SIG-M5 (cell line): ENCODE measurements around the gene KLK5.
"Not testable (repeated sequence)": the region's sequence is repeated elsewhere in the genome, so short reads cannot be mapped to it uniquely, and the experiment has no call there.

Experiments
- DNase-seq: peaks from one replicate; lab custom pipeline; 2025; lab: John Stamatoyannopoulos, UW

The KLK5 gene

GRCh38 chr19:50922317-50922853 lies 30.5 kb downstream of the KLK5 start:
- no peak for DNase-seq

DNA sequence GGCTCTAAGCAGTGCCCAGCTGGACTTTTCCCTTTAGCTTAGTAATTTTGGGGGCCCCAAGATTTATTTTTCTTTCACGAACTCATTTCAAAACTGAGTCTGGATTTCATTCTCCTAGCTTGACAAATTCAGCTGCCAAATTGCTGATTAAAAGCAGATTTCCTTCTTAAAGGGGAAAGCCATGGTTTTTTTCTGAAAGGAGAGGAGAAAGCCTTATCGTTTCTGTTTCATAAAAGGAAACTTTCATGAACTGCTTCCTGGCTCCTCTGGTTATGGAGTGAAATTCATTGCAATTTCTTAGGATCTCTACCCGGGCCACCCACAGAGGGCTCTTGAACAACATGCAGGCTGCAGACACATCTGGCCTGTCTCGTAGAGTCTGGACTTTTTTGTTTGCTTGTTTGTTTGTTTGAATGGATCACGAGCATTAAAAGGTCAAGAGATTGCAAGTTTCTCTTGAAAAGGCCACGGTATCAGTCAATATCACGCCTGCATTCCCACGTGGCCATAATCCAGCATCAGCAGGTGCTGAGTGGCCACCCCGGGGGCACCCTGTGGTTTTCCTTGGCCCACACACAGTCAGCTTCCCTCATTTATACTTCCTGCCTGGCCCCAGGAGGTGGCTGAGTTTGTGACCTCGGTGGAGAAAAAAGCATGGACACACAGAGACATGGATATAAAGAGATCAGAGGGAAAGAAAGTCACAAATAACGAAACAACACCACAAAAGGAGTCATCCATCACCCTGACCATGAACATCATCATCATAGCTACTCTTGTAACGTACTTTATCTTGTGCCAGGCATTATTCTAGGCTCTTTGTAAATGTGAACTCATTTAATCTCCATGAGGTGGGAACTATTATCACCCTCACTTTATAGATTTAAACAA lies 31.2 kb downstream of the KLK5 start:
- DNase-seq, result no peak

- no peak for DNase-seq
Observed at GRCh38 chr19:50916069-50916468, 36.8 kb downstream of the KLK5 start.

GRCh38 chr19:50912727-50913716 lies 39.8 kb downstream of the KLK5 start:
- DNase-seq, result no peak

DNA sequence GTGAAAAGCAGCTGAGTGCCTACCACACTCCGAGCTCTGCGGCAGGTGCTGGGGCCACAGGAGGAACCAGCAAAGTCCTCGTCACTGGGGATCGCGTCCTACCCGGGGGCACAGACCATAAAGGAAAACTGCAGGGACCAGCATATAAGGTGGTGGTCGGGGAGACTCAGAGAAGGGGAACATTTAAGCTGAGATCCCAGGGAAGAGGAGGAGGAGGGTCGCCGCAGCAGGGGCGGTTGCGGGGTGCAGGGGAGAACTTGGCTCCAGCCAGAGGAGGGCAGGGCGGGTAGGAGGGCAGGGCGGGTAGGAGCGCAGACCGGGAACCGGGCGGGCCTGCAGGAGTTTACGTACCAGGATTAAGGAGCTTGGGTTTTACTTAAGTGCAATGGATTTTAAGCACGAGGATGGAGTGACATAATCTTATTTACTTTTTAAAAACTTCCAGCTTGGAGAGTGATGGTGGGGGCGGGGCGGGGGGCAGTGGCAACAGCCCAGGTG lies 40.7 kb downstream of the KLK5 start:
- DNase-seq, result no peak

GRCh38 chr19:50911206-50912101 lies 41.4 kb downstream of the KLK5 start, which contains the start of gene KLK4:
KLK4 (minus strand) TSS chr19:50911395; CDS start chr19:50910738, 657 bp downstream.
- no peak for DNase-seq

DNA sequence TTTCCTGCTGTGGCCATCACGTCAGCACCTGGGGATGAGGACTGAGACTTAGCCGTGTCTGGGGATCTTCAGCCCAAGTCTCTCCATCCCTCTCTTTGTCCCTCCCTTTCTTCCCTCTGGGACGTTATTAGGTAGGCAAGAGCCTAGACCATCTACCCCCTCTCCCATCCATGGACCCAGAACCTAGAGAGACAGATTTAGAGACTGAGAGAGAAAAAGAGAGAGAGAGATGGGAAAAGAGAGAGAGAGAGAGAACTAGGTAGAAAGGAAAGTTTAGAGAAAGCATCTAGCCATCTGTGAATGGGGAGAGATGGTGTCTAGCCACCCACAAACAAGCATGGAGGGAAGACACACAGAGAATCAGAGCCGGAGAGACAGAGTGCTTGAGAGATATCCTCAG lies 42.1 kb downstream of the KLK5 start:
- no peak for DNase-seq

DNA sequence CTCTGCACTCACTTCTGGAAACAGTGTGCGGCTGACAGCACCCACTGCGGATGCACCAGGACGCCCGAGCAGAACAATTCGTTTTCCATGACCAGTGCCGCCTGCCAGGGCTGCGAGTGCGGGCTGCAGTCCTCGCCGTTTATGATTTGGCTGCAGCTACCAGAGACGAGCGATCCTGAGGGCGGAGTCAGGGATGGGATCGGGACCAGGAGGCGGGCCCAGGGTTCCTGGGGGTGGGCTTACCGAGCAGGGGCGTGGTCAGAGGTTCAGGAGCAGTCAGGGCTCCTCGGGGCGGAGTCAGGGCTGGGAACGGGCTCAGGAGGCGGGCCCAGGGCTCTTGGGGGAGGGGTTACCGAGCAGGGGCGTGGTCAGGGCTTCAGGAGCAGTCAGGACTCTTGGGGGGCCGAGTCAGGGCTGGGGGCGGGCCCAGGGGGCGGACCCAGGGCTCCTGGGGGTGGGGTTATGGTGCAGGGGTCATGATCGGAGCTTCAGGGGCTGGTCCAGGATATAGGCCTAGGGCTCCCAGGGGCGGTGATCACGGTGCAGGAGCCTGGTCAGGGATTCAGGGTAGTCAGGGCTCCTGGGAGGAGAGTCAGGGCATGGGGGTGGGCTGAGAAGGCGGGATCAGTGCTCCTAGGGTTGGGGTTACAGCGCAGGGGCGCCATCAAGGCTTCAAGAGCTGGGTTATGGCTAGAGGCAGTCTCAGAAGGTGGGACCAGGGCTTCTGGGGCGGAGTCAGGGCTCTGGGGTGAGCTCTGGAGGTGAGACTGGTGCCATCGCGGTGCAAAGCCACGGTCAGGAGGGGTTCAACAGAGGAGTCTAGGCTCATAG lies 43.4 kb downstream of the KLK5 start:
- DNase-seq, result no peak

DNA sequence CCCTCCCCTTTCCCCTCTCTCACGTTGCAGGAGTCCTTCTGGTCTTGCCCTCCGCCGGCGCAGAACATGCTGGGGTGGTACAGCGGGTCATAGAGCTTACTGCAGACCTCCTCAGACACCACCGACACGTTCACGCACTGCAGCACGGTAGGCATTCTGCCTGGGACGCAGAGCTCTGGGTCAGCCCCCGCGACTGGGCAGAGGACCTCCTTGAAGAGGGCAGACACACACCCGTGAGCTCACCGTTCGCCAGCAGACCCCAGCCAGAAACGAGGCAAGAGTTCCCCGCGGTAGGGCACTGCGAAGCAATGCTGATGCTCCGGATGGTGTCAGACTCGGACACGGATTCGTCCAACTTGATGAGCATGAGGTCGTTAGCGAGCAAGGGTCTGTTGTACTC lies 44.5 kb downstream of the KLK5 start:
- DNase-seq, result no peak

GRCh38 chr19:50906217-50906616 lies 46.6 kb downstream of the KLK5 start:
- no peak for DNase-seq

GRCh38 chr19:50902640-50903039 lies 50.2 kb downstream of the KLK5 start:
- no peak for DNase-seq

DNA sequence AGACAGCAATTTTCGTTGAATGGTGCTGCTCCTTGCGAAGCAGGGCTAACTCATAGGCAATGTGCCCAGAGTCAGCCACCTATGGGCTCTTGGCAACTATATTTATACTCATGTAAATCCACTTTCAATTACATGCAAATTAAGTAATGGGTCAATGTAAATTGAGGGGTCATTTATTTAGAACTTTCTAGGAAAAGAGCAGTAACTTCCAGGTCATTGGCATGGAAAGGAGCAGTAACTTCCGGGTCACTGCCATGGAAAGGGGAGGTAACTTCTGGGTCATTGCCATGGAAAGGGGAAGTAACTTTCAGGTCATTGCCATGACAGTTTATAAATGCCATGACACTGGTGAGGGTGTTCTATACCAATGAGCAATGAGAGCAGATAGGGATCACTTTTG lies 53.3 kb downstream of the KLK5 start:
- DNase-seq, result no peak

DNA sequence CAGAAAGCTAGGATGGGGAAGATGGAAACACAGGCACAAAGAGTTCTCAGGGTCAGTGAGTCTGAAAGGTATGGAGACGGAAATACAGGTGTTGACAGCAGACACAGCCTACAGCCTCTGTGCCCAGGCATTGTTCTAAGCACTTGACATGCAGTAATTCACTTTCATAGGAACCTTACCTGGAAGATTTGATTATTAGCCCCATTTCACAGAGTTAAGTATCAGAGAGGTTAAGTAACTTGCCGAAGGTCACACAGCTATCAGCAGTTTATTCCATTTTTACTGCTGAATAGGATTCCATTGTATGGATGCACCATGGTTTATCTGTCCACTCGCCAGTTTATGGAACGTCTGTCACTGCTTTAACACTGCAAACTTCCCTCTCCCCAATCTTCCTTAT lies 54.8 kb downstream of the KLK5 start:
- DNase-seq, result no peak

- no peak for DNase-seq
Observed at GRCh38 chr19:50897612-50898011, 55.2 kb downstream of the KLK5 start.

DNA sequence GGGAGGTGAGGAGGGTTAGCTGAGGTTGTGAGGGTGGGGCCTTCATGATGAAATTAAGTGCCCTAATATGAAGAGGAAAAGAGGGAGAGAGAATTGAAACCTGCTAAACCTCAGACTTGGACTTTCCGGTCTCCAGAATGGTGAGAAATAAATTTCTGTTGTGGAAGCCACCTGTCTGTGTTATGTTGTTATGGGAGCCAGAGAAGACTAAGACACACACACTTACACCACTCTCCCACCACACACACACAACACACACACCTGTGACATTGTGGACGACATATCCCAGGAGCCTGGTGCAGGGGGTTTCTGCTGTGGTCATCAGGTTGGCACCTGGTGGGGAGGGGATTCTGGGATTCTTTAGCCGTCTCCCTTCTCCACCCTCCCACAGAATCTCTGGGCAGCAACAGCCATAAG lies 55.6 kb downstream of the KLK5 start:
- no peak for DNase-seq

DNA sequence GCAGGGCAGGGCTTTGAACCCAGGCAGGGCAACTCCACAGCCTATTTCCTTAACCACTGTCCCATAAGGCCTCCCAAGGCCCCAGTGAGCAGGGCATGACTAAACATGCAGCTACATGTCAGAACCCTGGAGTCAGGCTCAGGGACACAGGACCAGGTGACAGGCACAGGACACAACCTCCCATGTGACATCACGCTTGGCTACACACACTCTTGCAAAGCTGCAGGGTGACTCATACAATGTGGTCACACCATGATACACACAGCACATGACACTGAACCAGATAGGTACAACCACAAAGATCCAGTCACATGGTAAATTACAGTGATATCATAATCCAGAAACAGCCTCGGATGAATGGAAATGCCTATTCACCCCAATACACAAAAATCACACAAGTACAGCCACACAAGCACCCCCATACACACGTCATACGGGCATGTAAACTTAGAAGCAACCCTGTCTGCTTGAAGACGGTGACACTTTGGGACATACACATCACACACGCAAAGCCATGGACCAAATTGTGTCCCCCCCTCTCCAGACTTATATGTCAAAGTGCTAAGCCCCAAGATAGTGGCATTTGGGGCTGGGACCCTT lies 56.1 kb downstream of the KLK5 start:
- DNase-seq, result no peak

GRCh38 chr19:50896089-50896590 lies 56.7 kb downstream of the KLK5 start:
- not testable (repeated sequence) for DNase-seq

GRCh38 chr19:50894478-50895356 lies 58.1 kb downstream of the KLK5 start:
- no peak for DNase-seq
